HUES64 (cell line): ENCODE measurements around the gene GADD45G.

Source experiments
- H3K27ac ChIP-seq: 2 replicates; pipeline ENCODE4 v1.7.0; 2013; ENCODE audit warnings: low read depth, low read length, inconsistent platforms
- H3K27me3 ChIP-seq: 2 replicates; pipeline ENCODE4 v1.6.1; 2013; ENCODE audit warnings: mild to moderate bottlenecking, low read length; ENCODE audit not compliant: insufficient read depth
- H3K36me3 ChIP-seq: 2 replicates; pipeline ENCODE4 v1.6.1; 2013; ENCODE audit warnings: mild to moderate bottlenecking, low read length; ENCODE audit not compliant: insufficient read depth
- H3K4me1 ChIP-seq: 2 replicates; pipeline ENCODE4 v1.6.1; 2013; ENCODE audit warnings: mild to moderate bottlenecking, low read length, moderate library complexity; ENCODE audit not compliant: insufficient read depth
- H3K4me3 ChIP-seq: 2 replicates; pipeline ENCODE4 v1.5.1; 2013; ENCODE audit warnings: mild to moderate bottlenecking, low read length, moderate library complexity
- H3K9ac ChIP-seq: 2 replicates; pipeline ENCODE4 v1.6.1; 2013; ENCODE audit warnings: mild to moderate bottlenecking, low read depth, low read length
- H3K9me3 ChIP-seq: 2 replicates; pipeline ENCODE4 v1.6.1; 2013; ENCODE audit warnings: low read depth, low read length; ENCODE audit not compliant: insufficient read depth
- WGBS: fragments of 150-250, 120-280 bp; methylation state at CpG from one replicate; pipeline ENCODE4 v1.1.7; 2013; ENCODE audit warnings: missing lambda C conversion rate; 5-methylcytosine and 5-hydroxymethylcytosine counted together

GADD45G gene

DNA sequence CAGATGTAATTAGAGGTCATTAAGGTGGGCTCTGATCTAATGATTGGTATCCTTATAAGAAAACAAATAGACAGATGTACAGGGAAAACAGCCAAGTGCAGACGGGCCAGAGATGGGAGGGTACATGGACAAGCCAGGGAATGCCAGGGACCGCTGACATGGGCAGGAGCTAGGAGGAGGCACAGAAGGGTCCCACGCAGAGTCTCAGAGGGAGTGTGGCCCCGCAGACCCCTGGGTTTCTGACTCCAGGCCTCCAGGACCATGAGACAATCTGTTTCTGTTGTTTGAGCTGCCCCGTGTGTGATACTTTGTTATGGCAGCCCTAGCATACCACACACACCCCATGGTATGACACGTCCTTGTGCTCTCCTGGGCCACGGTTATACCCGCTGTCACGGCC is 29.1 kb downstream of the GADD45G start:
- Histone ChIP-seq H3K9me3 (no peaks in the 10 kb centered on the region), H3K27ac (no peak overlapping the region), H3K4me3 (no peak overlapping the region), H3K36me3 (no peaks in the 10 kb centered on the region), H3K27me3 (no peaks in the 10 kb centered on the region), H3K9ac (no peak overlapping the region), H3K4me1 (peaks cover 6% of the 10 kb centered on the region; the same call in 1 of the 2 replicates)
- WGBS, result 93% methylated on average over 9 of the region's 9 CpGs

DNA sequence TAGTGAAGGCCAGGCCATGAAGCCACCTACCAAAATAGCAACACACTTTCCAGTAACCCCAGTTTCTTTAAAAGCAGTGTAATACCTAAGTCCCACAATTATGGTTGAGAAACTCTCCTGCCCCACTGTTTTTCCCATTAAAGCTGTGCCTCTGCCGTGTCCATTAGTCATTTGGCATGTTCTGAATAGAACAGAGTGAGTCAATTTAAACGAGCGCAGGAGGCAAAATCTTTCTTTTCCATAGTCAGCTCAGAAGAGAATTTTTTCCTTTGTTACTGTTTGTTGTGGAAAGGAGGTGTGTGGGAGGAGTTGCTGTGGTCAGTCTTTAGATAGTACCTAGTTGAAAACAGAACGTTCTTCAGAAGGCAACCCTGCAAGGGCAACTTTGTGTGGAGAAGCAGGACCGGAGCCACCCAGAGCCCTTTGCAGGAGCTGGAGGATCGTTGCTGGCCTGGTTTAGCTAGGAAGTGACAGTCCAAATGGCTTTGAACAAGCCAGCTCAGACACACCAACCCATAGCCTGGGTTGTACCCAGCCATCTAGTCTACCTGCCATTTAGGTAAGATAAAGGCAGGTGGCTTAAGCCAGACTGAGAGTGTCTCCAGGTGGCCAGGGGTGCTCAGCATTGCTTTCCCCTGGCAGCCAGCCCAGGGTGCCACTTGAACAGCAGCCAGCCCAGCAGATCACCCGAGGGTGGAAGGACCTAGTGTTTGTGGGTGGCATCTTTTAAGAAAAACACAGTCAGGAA is 30.4 kb downstream of the GADD45G start:
- WGBS, result 84% methylated on average over 7 of the region's 7 CpGs

DNA sequence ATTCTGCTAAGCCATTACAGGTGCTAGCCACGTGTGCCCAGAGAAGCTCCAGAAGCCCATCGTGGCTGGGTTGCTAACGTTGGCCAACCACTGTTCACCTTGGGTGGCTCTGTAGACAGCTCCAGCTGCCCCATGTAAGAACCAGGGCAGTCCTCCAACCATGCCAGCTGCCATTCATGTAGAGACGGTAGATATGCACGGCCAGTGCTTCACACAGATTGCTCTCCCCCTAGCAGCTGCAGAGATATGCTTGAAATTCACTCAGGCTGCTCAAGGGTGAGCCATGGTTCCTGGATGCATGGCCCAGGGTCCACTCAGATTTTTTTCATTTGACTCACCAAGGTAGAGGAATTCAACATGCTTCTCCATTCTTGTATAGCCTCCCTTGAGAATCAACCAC is 31.0 kb downstream of the GADD45G start:
- Histone ChIP-seq H3K4me3 (no peak overlapping the region), H3K27ac (no peak overlapping the region), H3K27me3 (no peaks in the 10 kb centered on the region), H3K36me3 (no peaks in the 10 kb centered on the region), H3K4me1 (no peaks in the 10 kb centered on the region; the same call in 1 of the 2 replicates), H3K9me3 (no peaks in the 10 kb centered on the region), H3K9ac (no peak overlapping the region)
- 96% methylated on average over 5 of the region's 5 CpGs for WGBS

More for the DNA sequence above, 30.4 kb downstream of the GADD45G start:
- no peaks in the 10 kb centered on the region for H3K9me3 ChIP-seq
- H3K4me1 ChIP-seq, result peaks cover 4% of the 10 kb centered on the region; the same call in 1 of the 2 replicates
- H3K27ac ChIP-seq, result no peak overlapping the region
- H3K27me3 ChIP-seq, result no peaks in the 10 kb centered on the region
- no peak overlapping the region for H3K4me3 ChIP-seq
- H3K36me3 ChIP-seq, result no peaks in the 10 kb centered on the region
- H3K9ac ChIP-seq, result no peak overlapping the region

DNA sequence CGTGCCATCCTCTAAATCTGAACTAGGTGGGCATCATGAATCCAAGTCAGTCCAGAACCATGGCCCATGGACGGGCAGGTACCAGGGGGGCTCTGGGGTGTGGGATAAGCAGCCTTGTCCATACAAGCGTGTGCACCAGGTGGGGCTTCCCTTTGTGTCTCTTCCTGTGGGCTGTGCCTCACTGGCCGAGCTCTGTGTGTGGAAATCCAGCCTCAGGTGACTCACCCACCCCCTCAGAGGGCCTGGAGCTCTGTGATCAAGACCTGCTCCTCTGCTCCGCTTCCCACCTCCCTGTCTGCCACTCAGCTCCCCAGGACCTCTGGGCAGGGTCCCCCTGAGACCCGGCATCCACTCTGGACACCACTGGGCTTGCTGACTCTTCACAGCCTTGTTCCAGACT is 33.0 kb downstream of the GADD45G start:
- H3K36me3 ChIP-seq, result no peaks in the 10 kb centered on the region
- H3K4me1 ChIP-seq, result no peaks in the 10 kb centered on the region; the same call in 1 of the 2 replicates
- no peaks in the 10 kb centered on the region for H3K9me3 ChIP-seq
- 91% methylated on average over 6 of the region's 6 CpGs for WGBS
- no peak overlapping the region for H3K27ac ChIP-seq
- H3K27me3 ChIP-seq, result no peaks in the 10 kb centered on the region
- H3K9ac ChIP-seq, result no peak overlapping the region
- H3K4me3 ChIP-seq, result no peak overlapping the region

DNA sequence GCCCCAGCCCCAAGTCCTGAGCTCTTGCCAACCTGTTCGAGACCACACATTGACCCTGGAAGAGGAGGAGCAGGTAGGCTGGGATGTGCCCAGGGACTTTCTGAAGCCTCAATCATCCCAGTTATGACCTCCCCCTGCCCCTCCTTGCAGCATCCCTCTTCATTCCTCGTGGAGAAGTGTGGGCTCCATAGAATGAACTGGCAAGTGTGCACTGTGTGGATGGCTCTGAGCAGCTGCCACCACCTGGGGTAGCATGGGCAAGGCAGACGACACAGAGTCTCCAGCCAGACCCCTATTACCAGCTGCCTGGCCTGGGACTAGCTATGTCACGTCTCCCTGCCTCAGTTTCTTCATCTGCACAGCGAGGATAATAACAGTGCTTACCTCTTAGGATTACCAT is 33.5 kb downstream of the GADD45G start:
- H3K9ac ChIP-seq, result no peak overlapping the region
- 90% methylated on average over 5 of the region's 5 CpGs for WGBS
- no peaks in the 10 kb centered on the region for H3K36me3 ChIP-seq
- no peak overlapping the region for H3K27ac ChIP-seq
- no peaks in the 10 kb centered on the region for H3K27me3 ChIP-seq
- no peaks in the 10 kb centered on the region; the same call in 1 of the 2 replicates for H3K4me1 ChIP-seq
- H3K4me3 ChIP-seq, result no peak overlapping the region
- no peaks in the 10 kb centered on the region for H3K9me3 ChIP-seq

DNA sequence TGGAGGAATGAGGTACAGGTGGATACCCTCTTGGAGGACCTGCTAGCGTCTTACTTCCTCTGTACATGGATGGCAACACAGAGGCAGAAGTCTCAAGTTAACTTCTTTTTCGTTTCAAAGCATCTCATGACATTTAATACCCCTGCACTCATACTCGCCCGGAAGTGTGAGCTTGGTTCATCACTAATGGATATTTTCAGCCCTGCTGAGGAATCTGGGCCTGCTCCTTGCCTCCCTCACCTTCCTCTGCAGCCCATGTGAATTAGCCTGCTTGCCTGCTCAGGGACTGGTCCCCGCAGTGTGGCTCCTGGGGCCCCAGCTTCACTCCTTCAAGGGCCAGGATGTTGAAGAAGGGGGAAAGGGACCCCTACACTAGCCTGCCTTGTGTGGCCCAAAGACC is 34.1 kb downstream of the GADD45G start:
- no peaks in the 10 kb centered on the region; the same call in 1 of the 2 replicates for H3K4me1 ChIP-seq
- 92% methylated on average over 5 of the region's 5 CpGs for WGBS
- no peak overlapping the region for H3K4me3 ChIP-seq
- no peaks in the 10 kb centered on the region for H3K9me3 ChIP-seq
- no peaks in the 10 kb centered on the region for H3K36me3 ChIP-seq
- no peak overlapping the region for H3K9ac ChIP-seq
- no peaks in the 10 kb centered on the region for H3K27me3 ChIP-seq
- H3K27ac ChIP-seq, result no peak overlapping the region

DNA sequence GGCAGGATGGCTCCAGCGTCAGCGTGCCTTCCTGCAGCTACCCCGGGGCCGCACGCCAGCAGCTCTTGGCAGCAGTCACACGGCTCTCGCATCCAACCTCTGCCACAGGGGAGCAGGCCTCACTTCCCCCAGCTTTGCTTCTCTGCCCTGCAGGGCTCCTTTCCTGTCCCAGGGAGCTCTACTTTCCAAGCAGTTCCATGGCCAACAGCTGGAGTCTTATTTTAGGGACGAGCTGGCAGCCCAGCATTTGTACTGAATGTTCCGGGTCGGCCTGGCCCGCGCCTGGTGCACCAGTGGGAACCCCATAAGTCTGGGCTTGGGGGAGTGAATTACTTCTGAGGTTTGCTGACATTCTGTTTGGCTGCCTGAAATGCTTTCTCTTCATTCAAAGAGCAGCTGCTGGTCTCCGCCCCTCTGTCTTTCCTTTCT is 34.6 kb downstream of the GADD45G start:
- H3K4me1 ChIP-seq, result no peaks in the 10 kb centered on the region; the same call in 1 of the 2 replicates
- no peaks in the 10 kb centered on the region for H3K9me3 ChIP-seq
- H3K4me3 ChIP-seq, result no peak overlapping the region
- no peaks in the 10 kb centered on the region for H3K36me3 ChIP-seq
- H3K27me3 ChIP-seq, result no peaks in the 10 kb centered on the region
- H3K27ac ChIP-seq, result no peak overlapping the region
- no peak overlapping the region for H3K9ac ChIP-seq
- WGBS, result 84% methylated on average over 13 of the region's 13 CpGs

DNA sequence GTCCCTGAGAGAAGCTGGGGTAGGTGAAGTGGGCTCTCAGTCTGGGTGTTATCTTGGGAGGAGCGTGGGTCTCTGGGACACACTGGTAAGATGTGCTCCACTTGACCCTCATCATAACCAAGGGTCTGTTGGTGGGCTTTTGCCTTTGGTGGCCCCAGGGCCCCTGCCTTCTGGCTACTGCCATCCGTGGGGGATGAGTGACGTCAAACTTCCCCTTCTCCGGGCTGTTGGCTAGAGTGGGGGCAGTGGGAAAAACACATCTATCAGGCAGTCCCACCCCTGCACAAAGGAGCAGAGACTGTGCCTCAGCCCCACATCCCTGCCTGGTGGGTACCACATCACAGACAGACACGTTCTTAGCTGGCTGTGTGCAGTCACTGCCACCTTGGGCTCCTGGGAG is 35.1 kb downstream of the GADD45G start:
- Histone ChIP-seq H3K36me3 (no peaks in the 10 kb centered on the region), H3K4me3 (no peak overlapping the region), H3K4me1 (no peaks in the 10 kb centered on the region; the same call in 1 of the 2 replicates), H3K9me3 (no peaks in the 10 kb centered on the region), H3K9ac (no peak overlapping the region), H3K27ac (no peak overlapping the region), H3K27me3 (no peaks in the 10 kb centered on the region)
- WGBS, result 94% methylated on average over 5 of the region's 5 CpGs

DNA sequence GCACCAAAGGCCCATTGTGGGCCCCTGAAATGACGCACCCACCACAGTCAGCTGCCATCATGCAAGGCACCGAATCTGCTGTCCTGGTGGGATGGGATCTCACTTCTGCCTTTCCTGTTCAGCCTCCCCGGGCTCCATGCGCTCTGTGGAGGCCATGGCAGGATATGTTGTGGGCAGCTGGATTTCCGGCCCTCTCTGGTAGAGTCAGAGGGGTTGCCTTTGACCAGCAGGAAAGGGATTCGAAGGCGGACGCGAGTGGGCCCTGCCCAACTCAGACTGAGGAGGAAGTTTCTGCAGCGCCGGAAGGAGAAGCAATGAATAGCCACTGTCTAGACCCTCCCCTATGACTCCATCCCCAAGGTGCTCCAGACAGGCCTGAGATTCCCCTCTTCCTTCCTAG is 35.5 kb downstream of the GADD45G start:
- Histone ChIP-seq H3K9ac (no peak overlapping the region), H3K4me1 (no peaks in the 10 kb centered on the region)
- WGBS, result 96% methylated on average over 11 of the region's 11 CpGs

DNA sequence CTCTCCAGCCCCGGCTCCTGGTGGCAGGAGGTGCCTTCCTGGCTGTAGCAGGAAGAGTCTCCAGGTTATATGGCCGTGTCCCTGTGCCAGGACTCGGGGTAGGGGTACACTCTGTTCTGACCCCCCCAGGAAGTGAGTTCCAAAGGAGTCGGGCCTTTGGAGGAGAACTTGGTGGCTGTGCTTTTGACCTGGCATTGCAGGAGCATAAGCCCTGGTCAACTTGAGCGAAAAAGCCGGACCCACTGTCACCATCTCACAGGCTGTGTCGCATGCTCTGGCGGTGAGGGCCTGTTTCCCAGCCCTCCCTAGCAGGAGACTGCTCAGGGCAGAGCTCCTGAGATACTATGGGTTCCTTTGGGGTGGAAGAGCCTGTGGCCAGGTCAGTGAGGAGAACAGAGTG is 36.0 kb downstream of the GADD45G start:
- no peaks in the 10 kb centered on the region for H3K36me3 ChIP-seq
- 91% methylated on average over 8 of the region's 8 CpGs for WGBS
- no peaks in the 10 kb centered on the region for H3K27me3 ChIP-seq

More for the DNA sequence above, 35.5 kb downstream of the GADD45G start:
- H3K27ac ChIP-seq, result no peak overlapping the region
- no peaks in the 10 kb centered on the region for H3K27me3 ChIP-seq
- no peak overlapping the region for H3K4me3 ChIP-seq
- no peaks in the 10 kb centered on the region for H3K9me3 ChIP-seq
- H3K36me3 ChIP-seq, result no peaks in the 10 kb centered on the region

DNA sequence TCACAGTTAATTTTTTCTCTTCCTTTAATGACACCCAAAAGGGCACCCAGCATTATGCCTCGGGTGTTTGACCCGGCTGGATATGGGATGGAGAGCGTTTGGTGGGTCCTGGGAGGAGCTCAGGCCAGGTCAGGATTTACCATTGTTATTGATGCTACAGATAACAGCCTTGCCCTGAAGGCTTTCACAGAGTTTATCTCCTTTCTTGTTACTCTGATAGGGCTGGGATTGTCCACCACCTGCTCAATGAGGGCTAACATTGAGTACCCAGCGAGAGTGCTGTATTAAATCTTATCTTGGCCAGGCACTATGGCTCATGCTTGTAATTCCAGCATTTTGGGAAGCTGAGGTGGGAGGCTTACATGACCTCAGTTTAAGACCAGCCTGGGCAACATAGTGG is 37.2 kb downstream of the GADD45G start:
- no peak overlapping the region for H3K27ac ChIP-seq
- no peak overlapping the region for H3K4me3 ChIP-seq
- H3K27me3 ChIP-seq, result no peaks in the 10 kb centered on the region
- H3K9me3 ChIP-seq, result no peaks in the 10 kb centered on the region
- H3K9ac ChIP-seq, result no peak overlapping the region
- H3K4me1 ChIP-seq, result no peaks in the 10 kb centered on the region
- WGBS, result 90% methylated on average over 4 of the region's 4 CpGs
- H3K36me3 ChIP-seq, result no peaks in the 10 kb centered on the region

More for the DNA sequence above, 36.0 kb downstream of the GADD45G start:
- H3K9ac ChIP-seq, result no peak overlapping the region
- H3K27ac ChIP-seq, result no peak overlapping the region
- no peaks in the 10 kb centered on the region for H3K4me1 ChIP-seq
- H3K9me3 ChIP-seq, result no peaks in the 10 kb centered on the region
- no peak overlapping the region for H3K4me3 ChIP-seq
